Fibroblast of pulmonary artery (primary cell): ENCODE data around the gene OSTF1.

Source experiments
- DNase-seq: peaks from one replicate; pipeline ENCODE4 v3.0.0-alpha.2; 2010; ENCODE audit warnings: low read depth
- H3K4me3 ChIP-seq: replicated peaks from 2 replicates; pipeline ENCODE4 v1.5.1; 2011; ENCODE audit warnings: low read depth, mild to moderate bottlenecking, control low read depth, low read length, moderate library complexity
- CTCF ChIP-seq: IDR thresholded peaks from 2 replicates; pipeline ENCODE4 v1.5.1; 2011; ENCODE audit warnings: mild to moderate bottlenecking, control low read depth, low read length, inconsistent platforms; ENCODE audit errors: missing control alignments

The OSTF1 gene

GRCh38 chr9:75130172-75130571 is 41.9 kb downstream of the OSTF1 start:
- no peak for DNase-seq
- H3K4me3 ChIP-seq, result no peak overlapping the region
- no peak for TF ChIP-seq CTCF

GRCh38 chr9:75130621-75131230 is 42.4 kb downstream of the OSTF1 start:
- H3K4me3 ChIP-seq, result no peak overlapping the region
- no peak for TF ChIP-seq CTCF
- DNase-seq, result no peak

- no peak overlapping the region for H3K4me3 ChIP-seq
- DNase-seq, result no peak
- no peak for TF ChIP-seq CTCF
Observed at GRCh38 chr9:75131700-75132099, 43.4 kb downstream of the OSTF1 start.

- no peak for DNase-seq
- H3K4me3 ChIP-seq, result no peak overlapping the region
- no peak for TF ChIP-seq CTCF
Observed at GRCh38 chr9:75132244-75132643, 43.9 kb downstream of the OSTF1 start.

- no peak for DNase-seq
- TF ChIP-seq CTCF, result no peak
- no peak overlapping the region for H3K4me3 ChIP-seq
Observed at GRCh38 chr9:75133396-75133795, 45.1 kb downstream of the OSTF1 start.

- no peak for TF ChIP-seq CTCF
- no peak overlapping the region for H3K4me3 ChIP-seq
- DNase-seq, result no peak
Observed at GRCh38 chr9:75134495-75134894, 46.2 kb downstream of the OSTF1 start.
